OCI-LY1 (cell line): ENCODE data around the gene FARS2.

Experiments used
- EZH2 ChIP-seq: fragments of 200-600 bp; sonication (generic), shearing (Covaris generic); IDR thresholded peaks from 2 replicates; pipeline ENCODE4 v1.8.0; 2017; ENCODE audit warnings: borderline replicate concordance, mixed run types, mild to moderate bottlenecking, antibody characterized with exemption, low read length, moderate library complexity, mixed read lengths
- TF ChIP-seq, protein P1 (sequence below): fragments of 200-600 bp; sonication (generic), shearing (Covaris generic); IDR thresholded peaks from 2 replicates; pipeline ENCODE4 v1.5.1; 2017; ENCODE audit warnings: mild to moderate bottlenecking, antibody characterized with exemption, low read length, moderate library complexity, mixed read lengths

DNA sequence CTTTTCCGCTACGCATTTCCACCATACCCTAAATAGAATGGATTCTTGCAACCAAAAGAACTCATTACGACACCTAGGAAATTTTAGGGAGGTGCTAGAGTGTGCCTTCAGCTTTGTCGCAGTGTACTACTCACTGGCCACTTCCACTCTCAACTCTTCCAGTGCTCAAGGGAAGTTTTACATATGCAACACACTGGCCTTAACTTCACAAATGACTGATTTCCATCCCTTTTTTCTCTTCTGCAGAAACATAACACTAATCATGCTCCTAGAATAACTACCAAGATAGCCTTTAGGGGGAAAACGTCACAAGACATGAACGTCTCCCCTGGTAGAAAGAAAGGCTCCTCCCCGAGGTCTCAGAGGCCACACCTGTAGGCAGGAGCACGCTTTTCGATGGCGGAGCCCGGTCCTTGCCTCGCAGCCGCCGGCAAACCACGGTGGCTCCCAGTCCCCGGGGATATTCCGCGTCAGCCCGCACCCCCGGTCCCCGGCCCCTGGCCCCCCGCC, 1.1 kb upstream of the FARS2 start:
- TF ChIP-seq, protein P1, sequence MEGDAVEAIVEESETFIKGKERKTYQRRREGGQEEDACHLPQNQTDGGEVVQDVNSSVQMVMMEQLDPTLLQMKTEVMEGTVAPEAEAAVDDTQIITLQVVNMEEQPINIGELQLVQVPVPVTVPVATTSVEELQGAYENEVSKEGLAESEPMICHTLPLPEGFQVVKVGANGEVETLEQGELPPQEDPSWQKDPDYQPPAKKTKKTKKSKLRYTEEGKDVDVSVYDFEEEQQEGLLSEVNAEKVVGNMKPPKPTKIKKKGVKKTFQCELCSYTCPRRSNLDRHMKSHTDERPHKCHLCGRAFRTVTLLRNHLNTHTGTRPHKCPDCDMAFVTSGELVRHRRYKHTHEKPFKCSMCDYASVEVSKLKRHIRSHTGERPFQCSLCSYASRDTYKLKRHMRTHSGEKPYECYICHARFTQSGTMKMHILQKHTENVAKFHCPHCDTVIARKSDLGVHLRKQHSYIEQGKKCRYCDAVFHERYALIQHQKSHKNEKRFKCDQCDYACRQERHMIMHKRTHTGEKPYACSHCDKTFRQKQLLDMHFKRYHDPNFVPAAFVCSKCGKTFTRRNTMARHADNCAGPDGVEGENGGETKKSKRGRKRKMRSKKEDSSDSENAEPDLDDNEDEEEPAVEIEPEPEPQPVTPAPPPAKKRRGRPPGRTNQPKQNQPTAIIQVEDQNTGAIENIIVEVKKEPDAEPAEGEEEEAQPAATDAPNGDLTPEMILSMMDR, result no peak
- no peak for TF ChIP-seq EZH2
